Adrenal gland (tissue), 5 donors: ENCODE results near the gene P4HA2.

Experiments used
- CTCF ChIP-seq, 6 experiments: fragments of 450-650 bp in 4 of 6; fragments of 200-600 bp in 2 of 6; sonication (generic) in 1 of 6; IDR thresholded peaks; 1 replicate in 5 of 6; 2 replicates in 1 of 6; pipeline versions ENCODE4 v1.5.1 to v1.8.0; 2016 to 2021; ENCODE audit warnings: antibody characterized with exemption in 6 of 6, mild to moderate bottlenecking in 2 of 6, moderate library complexity in 1 of 6
- POLR2A ChIP-seq, 2 donors: fragments of 450-650 bp; IDR thresholded peaks; one replicate each; pipeline ENCODE4 v1.6.1; 2017; ENCODE audit warnings: antibody characterized with exemption in 2 of 2, mild to moderate bottlenecking in 2 of 2, moderate library complexity in 1 of 2
- donor health status: DM: no; HTN: no; CAD: no.

- TF ChIP-seq CTCF (IDR thresholded peaks at IDR 0.05) (no peak), POLR2A (IDR thresholded peaks at IDR 0.05) (no peak)
These were observed 84.5 kb downstream of the P4HA2 start for GRCh38 chr5:132143148-132143547.
